Spleen (tissue), 11 donors: ENCODE data around the gene GPR15LG. TPM values are rescaled to one million over a fixed set of nuclear protein-coding genes. Genes with fewer than 3 reads are reported as not detected.

ENCODE experiments used
- DNase-seq: peaks from one replicate; pipeline ENCODE4 v3.0.0-alpha.2; 2020
- H3K27ac ChIP-seq, 8 donors: fragments of 200-600 bp; sonication (generic) in 7 of 8; 1 replicate in 4 of 8; 2 replicates in 4 of 8; pipeline versions ENCODE4 v1.5.0 to v1.8.0; 2016 to 2021; ENCODE audit warnings: inconsistent platforms in 4 of 8, mild to moderate bottlenecking in 4 of 8, moderate library complexity in 1 of 8
- H3K27me3 ChIP-seq, 7 donors: fragments of 200-600 bp; sonication (generic) in 6 of 7; replicated peaks in 1 of 7; 1 replicate in 4 of 7; 2 replicates in 3 of 7; pipeline versions ENCODE4 v1.5.0 to v1.8.0; 2016 to 2021; ENCODE audit warnings: inconsistent platforms in 3 of 7, mild to moderate bottlenecking in 1 of 7
- H3K36me3 ChIP-seq, 6 donors: fragments of 200-600 bp; sonication (generic) in 5 of 6; 1 replicate in 4 of 6; 2 replicates in 2 of 6; pipeline versions ENCODE4 v1.5.0 to v1.8.0; 2016 to 2021; ENCODE audit warnings: inconsistent platforms in 2 of 6
- H3K4me1 ChIP-seq, 6 donors: fragments of 200-600 bp; sonication (generic) in 5 of 6; 1 replicate in 3 of 6; 2 replicates in 3 of 6; pipeline versions ENCODE4 v1.5.0 to v1.8.0; 2016 to 2021; ENCODE audit warnings: inconsistent platforms in 3 of 6
- H3K4me3 ChIP-seq, 8 donors: fragments of 200-600 bp; sonication (generic) in 7 of 8; 1 replicate in 4 of 8; 2 replicates in 4 of 8; pipeline versions ENCODE4 v1.5.0 to v1.8.0; 2016 to 2021; ENCODE audit warnings: inconsistent platforms in 4 of 8, mild to moderate bottlenecking in 4 of 8, moderate library complexity in 2 of 8
- H3K9me3 ChIP-seq, 8 donors: fragments of 200-600 bp; sonication (generic) in 7 of 8; 1 replicate in 4 of 8; 2 replicates in 4 of 8; pipeline versions ENCODE4 v1.5.0 to v1.8.0; 2016 to 2021; ENCODE audit warnings: inconsistent platforms in 4 of 8
- POLR2A ChIP-seq, 3 donors: fragments of 450-650 bp; IDR thresholded peaks; one replicate each; pipeline ENCODE4 v1.5.1; 2017; ENCODE audit warnings: antibody characterized with exemption in 3 of 3, mild to moderate bottlenecking in 1 of 3
- POLR2AphosphoS5 ChIP-seq, 3 donors: sonication (generic); formaldehyde crosslinking; IDR thresholded peaks; one replicate each; pipeline ENCODE4 v1.5.1; 2017; ENCODE audit warnings: antibody characterized with exemption in 3 of 3
- WGBS, 5 donors: extraction: QIAGEN DNeasy Blood & Tissue Kit in 3 of 5; methylation state at CpG; one replicate each; pipeline versions ENCODE4 v1.1.5 to v1.1.7; 2013 to 2018; 5-methylcytosine and 5-hydroxymethylcytosine counted together
- intact Hi-C: fragments of 100-400 bp; cut with DNase I; formaldehyde crosslinking; loops from one replicate; pipeline ENCODE4 v1.15.0; 2023; ENCODE audit warnings: low total_unique reads
- polyA plus RNA-seq, 3 donors: library from polyadenylated mRNA; stranded (reverse); fragments of 200-250 nt; gene quantifications; one replicate each; pipeline ENCODE4 v1.2.1, GENCODE V29; 2013
- total RNA-seq, 7 donors: library from RNA; depleted of rRNA in 3 of 7; stranded (reverse); fragments of >200 nt in 3 of 7; fragmentation: NEBNext Ultra II Directional in 4 of 7; extraction: Animal tissue kit (Norgen Biotek cat#: 25700) in 4 of 7; gene quantifications; one replicate each; pipeline versions ENCODE4 v1.1.0 to v1.2.1, GENCODE V29; 2016 to 2021
- TF ChIP-seq, protein P1 (sequence below), 11 experiments: fragments of 200-600 bp in 7 of 11; fragments of 450-650 bp in 4 of 11; sonication (generic) in 4 of 11; IDR thresholded peaks in 8 of 11; conservative IDR thresholded peaks in 3 of 11; 1 replicate in 7 of 11; 2 replicates in 4 of 11; pipeline versions ENCODE4 v1.4.0 to v1.8.0; 2016 to 2021; ENCODE audit warnings: antibody characterized with exemption in 11 of 11, inconsistent platforms in 4 of 11, mild to moderate bottlenecking in 1 of 11
- donor health status: healthy with polysubstance abuse.
- donor health status: DM: no; HTN: no; CAD: no; lungs with moderate emphysema.
- donor health status: DM: no; HTN: no; CAD: no.
- donor health status: Bipolar disorder and iron deficiency.
- donor health status: healthy.
- donor health status: DM: no; HTN: no; CAD: no.
- donor health status: DM: yes; HTN: yes; CAD: no.

The GPR15LG gene
- total and polyA plus RNA-seq, 10 donors = 0.16 TPM; not detected in 9

GRCh38 chr10:84172467-84173356 lies 889 bp upstream of the GPR15LG start:
- intact Hi-C loops = no loop called here
- DNase-seq = no peak
- Histone ChIP-seq H3K4me1 (peaks cover 0 to 20% (median 9%) of the 10 kb centered on the region in 6 donors), H3K27me3 (no peaks in the 10 kb centered on the region), H3K36me3 (no peaks in the 10 kb centered on the region), H3K4me3 (no peak overlapping the region), H3K27ac (peak overlapping the region in 3 of 8 donors; percentile 26 to 65 (median 34)), H3K9me3 (peaks cover 0 to 8% (median under 1%) of the 10 kb centered on the region in 8 donors)
- TF ChIP-seq, protein P1, sequence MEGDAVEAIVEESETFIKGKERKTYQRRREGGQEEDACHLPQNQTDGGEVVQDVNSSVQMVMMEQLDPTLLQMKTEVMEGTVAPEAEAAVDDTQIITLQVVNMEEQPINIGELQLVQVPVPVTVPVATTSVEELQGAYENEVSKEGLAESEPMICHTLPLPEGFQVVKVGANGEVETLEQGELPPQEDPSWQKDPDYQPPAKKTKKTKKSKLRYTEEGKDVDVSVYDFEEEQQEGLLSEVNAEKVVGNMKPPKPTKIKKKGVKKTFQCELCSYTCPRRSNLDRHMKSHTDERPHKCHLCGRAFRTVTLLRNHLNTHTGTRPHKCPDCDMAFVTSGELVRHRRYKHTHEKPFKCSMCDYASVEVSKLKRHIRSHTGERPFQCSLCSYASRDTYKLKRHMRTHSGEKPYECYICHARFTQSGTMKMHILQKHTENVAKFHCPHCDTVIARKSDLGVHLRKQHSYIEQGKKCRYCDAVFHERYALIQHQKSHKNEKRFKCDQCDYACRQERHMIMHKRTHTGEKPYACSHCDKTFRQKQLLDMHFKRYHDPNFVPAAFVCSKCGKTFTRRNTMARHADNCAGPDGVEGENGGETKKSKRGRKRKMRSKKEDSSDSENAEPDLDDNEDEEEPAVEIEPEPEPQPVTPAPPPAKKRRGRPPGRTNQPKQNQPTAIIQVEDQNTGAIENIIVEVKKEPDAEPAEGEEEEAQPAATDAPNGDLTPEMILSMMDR (IDR thresholded peaks at IDR 0.05 in 8 of 11, conservative IDR thresholded peaks at IDR 0.05 in 3 of 11) = no peak
- TF ChIP-seq POLR2A (IDR thresholded peaks at IDR 0.05) = no peak
- WGBS, 5 donors = 85 to 95% (median 88%) methylated on average over 9 of the region's 9 CpGs

- Histone ChIP-seq H3K36me3 (no peaks in the 10 kb centered on the region), H3K4me3 (no peak overlapping the region), H3K27me3 (no peaks in the 10 kb centered on the region), H3K4me1 (peaks cover 0 to 40% (median 24%) of the 10 kb centered on the region in 6 donors), H3K9me3 (no peaks in the 10 kb centered on the region), H3K27ac (no peak overlapping the region)
- DNase-seq = no peak
- intact Hi-C loops = no loop called here
- 90 to 94% (median 92%) methylated on average over 6 of the region's 6 CpGs for WGBS, 5 donors
- TF ChIP-seq POLR2AphosphoS5 (IDR thresholded peaks at IDR 0.05) = no peak
Observed at GRCh38 chr10:84175436-84175835, 1.8 kb downstream of the GPR15LG start.

- H3K36me3 ChIP-seq = no peaks in the 10 kb centered on the region
- TF ChIP-seq POLR2AphosphoS5 (IDR thresholded peaks at IDR 0.05) (no peak), POLR2A (IDR thresholded peaks at IDR 0.05) (no peak)
- TF ChIP-seq, protein P1 (IDR thresholded peaks at IDR 0.05 in 8 of 11, conservative IDR thresholded peaks at IDR 0.05 in 3 of 11) = no peak
- intact Hi-C loops = no loop called here
- no peak for DNase-seq
- no peaks in the 10 kb centered on the region for H3K27me3 ChIP-seq
- no peaks in the 10 kb centered on the region for H3K9me3 ChIP-seq
- H3K4me1 ChIP-seq = peaks cover 0 to 40% (median 24%) of the 10 kb centered on the region in 6 donors
- WGBS, 5 donors = 82 to 94% (median 88%) methylated on average over 4 of the region's 4 CpGs
- no peak overlapping the region for H3K4me3 ChIP-seq
- peak overlapping the region in 3 of 8 donors; percentile 67 to 82 (median 75) for H3K27ac ChIP-seq
Observed at GRCh38 chr10:84176351-84176750, 2.8 kb downstream of the GPR15LG start.

- Histone ChIP-seq H3K27me3 (no peaks in the 10 kb centered on the region), H3K36me3 (no peaks in the 10 kb centered on the region), H3K27ac (peak overlapping the region in 7 of 8 donors; percentile 10 to 82 (median 66)), H3K9me3 (no peaks in the 10 kb centered on the region), H3K4me1 (peaks cover 0 to 40% (median 24%) of the 10 kb centered on the region in 6 donors), H3K4me3 (peak overlapping the region in 1 of 8 donors; percentile 1)
- intact Hi-C loops = no loop called here
- DNase-seq = no peak
- 80 to 94% (median 85%) methylated on average over 2 to 4 of the region's 4 CpGs for WGBS, 5 donors
- TF ChIP-seq POLR2AphosphoS5 (IDR thresholded peaks at IDR 0.05) = no peak
- TF ChIP-seq POLR2A (IDR thresholded peaks at IDR 0.05) = no peak
- TF ChIP-seq, protein P1 (IDR thresholded peaks at IDR 0.05 in 8 of 11, conservative IDR thresholded peaks at IDR 0.05 in 3 of 11) = no peak
Observed at GRCh38 chr10:84176836-84177474, 3.4 kb downstream of the GPR15LG start.
